ENCODE results near the gene BPIFB1. TPM values are rescaled to one million over a fixed set of nuclear protein-coding genes. Genes with fewer than 3 reads are reported as not detected.

BPIFB1 gene
- total and polyA plus RNA-seq, 2 of the 8 experiments (the other 6 are each of a cell fraction or from before 2014, with no cell fraction given) = not detected

DNA sequence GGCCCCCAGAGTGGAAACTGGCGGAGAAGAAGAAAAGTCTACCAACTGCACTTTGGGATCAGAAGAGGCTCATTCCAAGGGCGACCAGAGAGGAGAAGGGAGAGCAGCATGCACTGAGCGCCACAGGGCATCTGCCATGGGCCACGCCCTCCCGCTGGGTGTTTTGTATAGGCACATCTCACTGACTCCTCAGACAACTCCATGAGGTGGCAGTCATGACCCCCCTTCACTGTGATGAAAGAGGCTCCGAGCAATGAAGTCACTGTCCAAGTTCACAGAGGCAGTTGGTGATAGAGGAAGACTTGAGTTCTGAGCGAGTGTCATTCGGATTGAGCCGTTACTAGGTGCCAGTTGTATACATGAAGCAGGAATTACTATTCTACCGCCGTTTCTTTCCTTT is 15.4 kb downstream of the BPIFB1 start:
- CTCF ChIA-PET (ENCODE audit: partially characterized antibody) = interaction anchor here (1.2 to 6.7 kb wide), 8 partner anchors 10 to 68 kb away, joined by 3 to 62 read pairs (median 14); partner anchors contain the start of gene BPIFA1
- Histone ChIP-seq H4K20me1 (replicated peaks in 1 of 2; ENCODE audit: control insufficient read depth in 1 of 2, insufficient read depth in 2 of 2, low read length in 2 of 2) (no peaks in the 10 kb centered on the region), H2BK15ac (ENCODE audit: low read length) (no peak overlapping the region), H3K79me1 (ENCODE audit: low read depth, low read length) (no peaks in the 10 kb centered on the region), H3K4me1 (replicated peaks in 1 of 4; ENCODE audit: control insufficient read depth in 3 of 4, insufficient read depth in 4 of 4, low read length in 3 of 4) (no peaks in the 10 kb centered on the region), H3K14ac (ENCODE audit: insufficient read length) (no peak overlapping the region), H3K4me3 (ENCODE audit: extremely low read depth in 1 of 4, insufficient read depth in 2 of 4, low read depth in 3 of 4, low read length in 4 of 4) (no peak overlapping the region), H2BK12ac (ENCODE audit: low read depth, low read length) (no peak overlapping the region), H3K4ac (replicated peaks; ENCODE audit: insufficient read length, low read depth, low read length) (no peak overlapping the region), H4K5ac (ENCODE audit: insufficient read length, low read depth, low read length) (no peak overlapping the region), H3K9ac (replicated peaks in 1 of 4; ENCODE audit: extremely low read depth in 1 of 4, low read depth in 3 of 4, low read length in 3 of 4) (no peak overlapping the region), H2AK5ac (ENCODE audit: low read depth, low read length) (no peak overlapping the region), H3K4me2 (ENCODE audit: insufficient read depth in 1 of 2, low read depth in 2 of 2, low read length in 2 of 2) (no peak overlapping the region), H3K18ac (ENCODE audit: extremely low read depth, low read length) (no peak overlapping the region), H2AFZ (ENCODE audit: low read length) (no peak overlapping the region), H3K27ac (ENCODE audit: low read depth, low read length) (no peak overlapping the region), H2BK20ac (ENCODE audit: low read length) (no peak overlapping the region), H3K23me2 (ENCODE audit: low read depth, low read length) (no peaks in the 10 kb centered on the region), H3K9me3 (ENCODE audit: insufficient read depth in 2 of 2, low read depth in 1 of 2, low read length in 1 of 2) (no peaks in the 10 kb centered on the region), H3K56ac (replicated peaks; ENCODE audit: insufficient read length, low read depth, low read length) (no peak overlapping the region), H3K36me3 (ENCODE audit: control insufficient read depth in 2 of 4, insufficient read depth in 4 of 4, low read length in 3 of 4) (no peaks in the 10 kb centered on the region), H4K8ac (ENCODE audit: extremely low read depth, insufficient read depth, low read length) (no peak overlapping the region), H3K23ac (ENCODE audit: insufficient read length) (no peak overlapping the region), H2BK5ac (ENCODE audit: low read depth, low read length) (no peak overlapping the region), H3K27me3 (replicated peaks in 1 of 4; ENCODE audit: control insufficient read depth in 3 of 4, extremely low read depth in 1 of 4, insufficient read depth in 3 of 4, low read length in 3 of 4) (peaks cover 0 to 2% (median 0%) of the 10 kb centered on the region in 4 experiments; a peak in 3 of 7 replicates), H4K91ac (replicated peaks; ENCODE audit: insufficient read length, low read length) (no peak overlapping the region), H3K79me2 (ENCODE audit: control insufficient read depth in 1 of 2, insufficient read depth in 2 of 2, low read length in 2 of 2) (no peaks in the 10 kb centered on the region), H2BK120ac (replicated peaks; ENCODE audit: low read depth, low read length) (no peak overlapping the region)
- DNase-seq (ENCODE audit: low read depth in 1 of 2, low spot score in 2 of 2) (no peak), FAIRE-seq (no peak)
- 90% methylated on average over 11 of the region's 11 CpGs; no CpG with 5 or more reads in 1 of the 2 experiments for WGBS, 2 experiments (ENCODE audit: extremely low coverage in 1 of 2, insufficient coverage in 1 of 2, insufficient read length in 1 of 2, insufficient replicate concordance in 2 of 2, low coverage in 1 of 2, low lambda C conversion rate in 2 of 2, missing lambda C conversion rate in 1 of 2)
- POLR2A ChIA-PET (ENCODE audit: partially characterized antibody) = no interaction called here
- TF ChIP-seq CTBP2 (IDR thresholded peaks at IDR 0.05; ENCODE audit: borderline replicate concordance, insufficient read depth, insufficient read length, low read length) = no peak
- TF ChIP-seq CREB1 (IDR thresholded peaks at IDR 0.05) = peak; percentile 56

Data from H1 (cell line).